HEK293 (cell line): ENCODE data around the gene RBBP8.

Experiments
- CTCF ChIA-PET: fragments of 350-600 bp; formaldehyde crosslinking; extraction: SDS; loops from one replicate; lab custom pipeline; 2021; ENCODE audit warnings: antibody characterized with exemption; lab: Yijun Ruan, JAX
- POLR2A ChIA-PET: fragments of 300-600 bp; formaldehyde crosslinking; extraction: SDS; loops from one replicate; lab custom pipeline; 2020; ENCODE audit warnings: antibody characterized with exemption, inconsistent platforms; lab: Yijun Ruan, JAX
- H3K27ac ChIP-seq: fragments of 200-500 bp; sonication (Bioruptor generic); 2 replicates; pipeline ENCODE4 v1.5.1; 2014; ENCODE audit warnings: low read depth, low read length, control low read depth, inconsistent platforms; ENCODE audit errors: extremely low read depth
- H3K36me3 ChIP-seq, 2 experiments: fragments of 200-500 bp in 1 of 2; sonication (Bioruptor generic) in 1 of 2; 1 replicate in 1 of 2; 2 replicates in 1 of 2; pipeline ENCODE4 v1.5.1; 2014 to 2017; ENCODE audit warnings: inconsistent platforms in 2 of 2, low read length in 2 of 2; ENCODE audit not compliant: control insufficient read depth in 2 of 2, insufficient read depth in 1 of 2
- H3K4me1 ChIP-seq: fragments of 200-500 bp; sonication (Bioruptor generic); 2 replicates; pipeline ENCODE4 v1.5.1; 2014; ENCODE audit warnings: mild to moderate bottlenecking, low read length, inconsistent platforms; ENCODE audit not compliant: control insufficient read depth, insufficient read depth
- H3K4me3 ChIP-seq: 2 replicates; pipeline ENCODE4 v1.5.1; 2011; ENCODE audit warnings: low read depth, mild to moderate bottlenecking, control low read depth, low read length, moderate library complexity
- H3K9me3 ChIP-seq: fragments of 200-500 bp; sonication (Bioruptor generic); 2 replicates; pipeline ENCODE4 v1.5.1; 2014; ENCODE audit warnings: low read depth, low read length, inconsistent platforms; ENCODE audit not compliant: control insufficient read depth, insufficient read depth
- EGR2 ChIP-seq: fragments of 450-650 bp; formaldehyde crosslinking; IDR thresholded peaks from 2 replicates; pipeline ENCODE4 v1.5.1; 2016; ENCODE audit warnings: low read depth, missing biosample characterization, missing genetic modification characterization
- GLIS1 ChIP-seq: fragments of 450-650 bp; formaldehyde crosslinking; IDR thresholded peaks from 2 replicates; pipeline ENCODE4 v1.5.1; 2016; ENCODE audit warnings: missing biosample characterization, missing genetic modification characterization
- ZFHX2 ChIP-seq: fragments of 450-650 bp; formaldehyde crosslinking; conservative IDR thresholded peaks from 2 replicates; pipeline ENCODE4 v1.5.1; 2016; ENCODE audit warnings: missing biosample characterization, missing genetic modification characterization
- ZNF16 ChIP-seq: fragments of 450-650 bp; formaldehyde crosslinking; IDR thresholded peaks from 2 replicates; pipeline ENCODE4 v1.5.1; 2016; ENCODE audit warnings: low read depth, missing biosample characterization, missing genetic modification characterization
- ZNF169 ChIP-seq: fragments of 450-650 bp; formaldehyde crosslinking; IDR thresholded peaks from 2 replicates; pipeline ENCODE4 v1.5.1; 2016; ENCODE audit warnings: missing biosample characterization, missing genetic modification characterization
- ZNF426 ChIP-seq: fragments of 450-650 bp; formaldehyde crosslinking; IDR thresholded peaks from 2 replicates; pipeline ENCODE4 v1.5.1; 2017; ENCODE audit warnings: missing biosample characterization, missing genetic modification characterization, mild to moderate bottlenecking, inconsistent platforms, moderate library complexity
- ZNF561 ChIP-seq: fragments of 450-650 bp; IDR thresholded peaks from 2 replicates; pipeline ENCODE4 v1.5.1; 2018; ENCODE audit warnings: missing biosample characterization, missing genetic modification characterization, borderline replicate concordance
- ZNF623 ChIP-seq: fragments of 450-650 bp; formaldehyde crosslinking; IDR thresholded peaks from 2 replicates; pipeline ENCODE4 v1.5.1; 2016; ENCODE audit warnings: missing biosample characterization, missing genetic modification characterization
- TF ChIP-seq, protein P1 (sequence below): IDR thresholded peaks from 2 replicates; pipeline ENCODE4 v1.6.1; 2011; ENCODE audit warnings: mild to moderate bottlenecking, low read depth, low read length, borderline replicate concordance
- TF ChIP-seq, protein P2 (sequence below): fragments of 450-650 bp; formaldehyde crosslinking; IDR thresholded peaks from 2 replicates; pipeline ENCODE4 v1.5.1; 2016; ENCODE audit warnings: missing biosample characterization, missing genetic modification characterization
- TF ChIP-seq, protein P3 (sequence below): fragments of 450-650 bp; formaldehyde crosslinking; IDR thresholded peaks from 2 replicates; pipeline ENCODE4 v1.5.1; 2017; ENCODE audit warnings: missing biosample characterization, mild to moderate bottlenecking, missing genetic modification characterization, moderate library complexity
- TF ChIP-seq, protein P4 (sequence below): fragments of 450-650 bp; formaldehyde crosslinking; IDR thresholded peaks from 2 replicates; pipeline ENCODE4 v1.5.1; 2016; ENCODE audit warnings: missing biosample characterization, missing genetic modification characterization, low read depth
- TF ChIP-seq, protein P5 (sequence below): fragments of 450-650 bp; formaldehyde crosslinking; IDR thresholded peaks from 2 replicates; pipeline ENCODE4 v1.5.1; 2016; ENCODE audit warnings: missing biosample characterization, missing genetic modification characterization

The RBBP8 gene

DNA sequence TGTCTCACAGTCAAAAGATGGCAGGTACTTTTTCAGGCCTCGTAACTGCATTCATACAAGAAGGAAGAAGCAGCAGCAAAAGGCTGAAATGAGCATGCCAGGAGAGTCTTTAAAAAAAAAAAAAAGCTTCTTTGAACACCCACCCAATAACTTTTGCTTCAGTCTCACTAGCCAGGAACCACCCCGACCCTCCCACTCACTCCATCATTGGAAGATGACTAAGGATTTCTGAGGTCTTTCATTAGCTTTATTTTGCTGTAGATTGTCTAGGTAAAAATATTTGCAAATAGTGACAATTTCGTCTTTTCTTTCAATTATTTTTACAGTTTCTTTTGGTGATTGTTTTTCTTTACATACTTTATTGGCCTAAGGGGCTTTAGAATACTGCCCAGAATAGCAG, 37.9 kb downstream of the RBBP8 start:
- H3K9me3 ChIP-seq = no peaks in the 10 kb centered on the region
- no peak overlapping the region for H3K27ac ChIP-seq
- no peak for TF ChIP-seq ZNF169
- TF ChIP-seq ZFHX2 (tag by site-specific recombination) = peak; percentile 66
- TF ChIP-seq EGR2 (tag by site-specific recombination) = peak; percentile 59; the same call in 1 of the 2 replicates
- no peaks in the 10 kb centered on the region for H3K4me1 ChIP-seq
- no peak overlapping the region for H3K4me3 ChIP-seq
- POLR2A ChIA-PET = interaction anchor here (0.6 kb wide), 1 partner anchor 38 kb away, joined by 3 read pairs; the partner anchor contains the start of gene RBBP8
- H3K36me3 ChIP-seq = peaks cover 7 to 29% of the 10 kb centered on the region in 2 experiments; a peak in 2 of 3 replicates
- CTCF ChIA-PET = interaction anchor here (0.9 kb wide), 1 partner anchor 11 kb away, joined by 8 read pairs; no protein-coding TSS in a partner anchor

DNA sequence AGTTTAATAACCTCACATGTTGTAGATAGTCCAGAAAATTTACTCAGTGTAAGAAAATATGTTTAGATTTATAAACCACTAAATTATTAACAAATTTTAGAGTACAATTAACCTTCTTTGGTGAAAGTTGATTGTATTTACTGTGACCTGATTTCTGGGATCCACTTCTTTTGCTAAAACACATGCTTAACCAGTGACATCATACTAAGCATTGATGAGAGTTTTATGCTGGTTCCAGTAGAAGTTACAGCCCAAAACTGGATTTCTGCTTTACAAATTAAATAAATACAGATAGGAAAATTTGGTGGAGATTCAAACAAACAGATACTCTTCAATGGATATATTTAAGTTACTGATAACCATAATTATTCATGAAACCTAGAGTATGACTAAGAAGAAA, 40.9 kb downstream of the RBBP8 start:
- CTCF ChIA-PET = interaction anchor here (0.8 kb wide), 1 partner anchor 9 kb away, joined by 5 read pairs; no protein-coding TSS in a partner anchor
- peaks cover 7 to 29% of the 10 kb centered on the region in 2 experiments; a peak in 2 of 3 replicates for H3K36me3 ChIP-seq
- H3K4me3 ChIP-seq = no peak overlapping the region
- POLR2A ChIA-PET = no interaction called here
- H3K27ac ChIP-seq = no peak overlapping the region
- TF ChIP-seq ZNF623 (tag by site-specific recombination) = no peak
- no peak for TF ChIP-seq ZNF426 (tag by site-specific recombination)
- TF ChIP-seq, protein P1, sequence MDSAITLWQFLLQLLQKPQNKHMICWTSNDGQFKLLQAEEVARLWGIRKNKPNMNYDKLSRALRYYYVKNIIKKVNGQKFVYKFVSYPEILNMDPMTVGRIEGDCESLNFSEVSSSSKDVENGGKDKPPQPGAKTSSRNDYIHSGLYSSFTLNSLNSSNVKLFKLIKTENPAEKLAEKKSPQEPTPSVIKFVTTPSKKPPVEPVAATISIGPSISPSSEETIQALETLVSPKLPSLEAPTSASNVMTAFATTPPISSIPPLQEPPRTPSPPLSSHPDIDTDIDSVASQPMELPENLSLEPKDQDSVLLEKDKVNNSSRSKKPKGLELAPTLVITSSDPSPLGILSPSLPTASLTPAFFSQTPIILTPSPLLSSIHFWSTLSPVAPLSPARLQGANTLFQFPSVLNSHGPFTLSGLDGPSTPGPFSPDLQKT = no peak
- TF ChIP-seq, protein P2, sequence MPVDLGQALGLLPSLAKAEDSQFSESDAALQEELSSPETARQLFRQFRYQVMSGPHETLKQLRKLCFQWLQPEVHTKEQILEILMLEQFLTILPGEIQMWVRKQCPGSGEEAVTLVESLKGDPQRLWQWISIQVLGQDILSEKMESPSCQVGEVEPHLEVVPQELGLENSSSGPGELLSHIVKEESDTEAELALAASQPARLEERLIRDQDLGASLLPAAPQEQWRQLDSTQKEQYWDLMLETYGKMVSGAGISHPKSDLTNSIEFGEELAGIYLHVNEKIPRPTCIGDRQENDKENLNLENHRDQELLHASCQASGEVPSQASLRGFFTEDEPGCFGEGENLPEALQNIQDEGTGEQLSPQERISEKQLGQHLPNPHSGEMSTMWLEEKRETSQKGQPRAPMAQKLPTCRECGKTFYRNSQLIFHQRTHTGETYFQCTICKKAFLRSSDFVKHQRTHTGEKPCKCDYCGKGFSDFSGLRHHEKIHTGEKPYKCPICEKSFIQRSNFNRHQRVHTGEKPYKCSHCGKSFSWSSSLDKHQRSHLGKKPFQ (tag by site-specific recombination) = no peak
- no peak for TF ChIP-seq ZNF16 (tag by site-specific recombination)
- TF ChIP-seq, protein P3, sequence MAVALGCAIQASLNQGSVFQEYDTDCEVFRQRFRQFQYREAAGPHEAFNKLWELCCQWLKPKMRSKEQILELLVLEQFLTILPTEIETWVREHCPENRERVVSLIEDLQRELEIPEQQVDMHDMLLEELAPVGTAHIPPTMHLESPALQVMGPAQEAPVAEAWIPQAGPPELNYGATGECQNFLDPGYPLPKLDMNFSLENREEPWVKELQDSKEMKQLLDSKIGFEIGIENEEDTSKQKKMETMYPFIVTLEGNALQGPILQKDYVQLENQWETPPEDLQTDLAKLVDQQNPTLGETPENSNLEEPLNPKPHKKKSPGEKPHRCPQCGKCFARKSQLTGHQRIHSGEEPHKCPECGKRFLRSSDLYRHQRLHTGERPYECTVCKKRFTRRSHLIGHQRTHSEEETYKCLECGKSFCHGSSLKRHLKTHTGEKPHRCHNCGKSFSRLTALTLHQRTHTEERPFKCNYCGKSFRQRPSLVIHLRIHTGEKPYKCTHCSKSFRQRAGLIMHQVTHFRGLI (tag by site-specific recombination) = no peak
- TF ChIP-seq, protein P4, sequence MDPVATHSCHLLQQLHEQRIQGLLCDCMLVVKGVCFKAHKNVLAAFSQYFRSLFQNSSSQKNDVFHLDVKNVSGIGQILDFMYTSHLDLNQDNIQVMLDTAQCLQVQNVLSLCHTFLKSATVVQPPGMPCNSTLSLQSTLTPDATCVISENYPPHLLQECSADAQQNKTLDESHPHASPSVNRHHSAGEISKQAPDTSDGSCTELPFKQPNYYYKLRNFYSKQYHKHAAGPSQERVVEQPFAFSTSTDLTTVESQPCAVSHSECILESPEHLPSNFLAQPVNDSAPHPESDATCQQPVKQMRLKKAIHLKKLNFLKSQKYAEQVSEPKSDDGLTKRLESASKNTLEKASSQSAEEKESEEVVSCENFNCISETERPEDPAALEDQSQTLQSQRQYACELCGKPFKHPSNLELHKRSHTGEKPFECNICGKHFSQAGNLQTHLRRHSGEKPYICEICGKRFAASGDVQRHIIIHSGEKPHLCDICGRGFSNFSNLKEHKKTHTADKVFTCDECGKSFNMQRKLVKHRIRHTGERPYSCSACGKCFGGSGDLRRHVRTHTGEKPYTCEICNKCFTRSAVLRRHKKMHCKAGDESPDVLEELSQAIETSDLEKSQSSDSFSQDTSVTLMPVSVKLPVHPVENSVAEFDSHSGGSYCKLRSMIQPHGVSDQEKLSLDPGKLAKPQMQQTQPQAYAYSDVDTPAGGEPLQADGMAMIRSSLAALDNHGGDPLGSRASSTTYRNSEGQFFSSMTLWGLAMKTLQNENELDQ (tag by site-specific recombination) = no peak
- TF ChIP-seq, protein P5, sequence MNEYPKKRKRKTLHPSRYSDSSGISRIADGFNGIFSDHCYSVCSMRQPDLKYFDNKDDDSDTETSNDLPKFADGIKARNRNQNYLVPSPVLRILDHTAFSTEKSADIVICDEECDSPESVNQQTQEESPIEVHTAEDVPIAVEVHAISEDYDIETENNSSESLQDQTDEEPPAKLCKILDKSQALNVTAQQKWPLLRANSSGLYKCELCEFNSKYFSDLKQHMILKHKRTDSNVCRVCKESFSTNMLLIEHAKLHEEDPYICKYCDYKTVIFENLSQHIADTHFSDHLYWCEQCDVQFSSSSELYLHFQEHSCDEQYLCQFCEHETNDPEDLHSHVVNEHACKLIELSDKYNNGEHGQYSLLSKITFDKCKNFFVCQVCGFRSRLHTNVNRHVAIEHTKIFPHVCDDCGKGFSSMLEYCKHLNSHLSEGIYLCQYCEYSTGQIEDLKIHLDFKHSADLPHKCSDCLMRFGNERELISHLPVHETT (tag by site-specific recombination) = no peak
- no peak for TF ChIP-seq ZNF561
- TF ChIP-seq GLIS1 = no peak
- no peaks in the 10 kb centered on the region for H3K9me3 ChIP-seq
- peaks cover 3% of the 10 kb centered on the region; the same call in 1 of the 2 replicates for H3K4me1 ChIP-seq
